ENCODE data around the gene CELF4.
"Not testable (repeated sequence)": the region's sequence is repeated elsewhere in the genome, so short reads cannot be mapped to it uniquely, and the experiment has no call there.

The CELF4 gene

GRCh38 chr18:37489011-37489410 is 76.6 kb downstream of the CELF4 start:
- no peak for DNase-seq

GRCh38 chr18:37487400-37487867 is 78.2 kb downstream of the CELF4 start:
- no peak for DNase-seq

DNA sequence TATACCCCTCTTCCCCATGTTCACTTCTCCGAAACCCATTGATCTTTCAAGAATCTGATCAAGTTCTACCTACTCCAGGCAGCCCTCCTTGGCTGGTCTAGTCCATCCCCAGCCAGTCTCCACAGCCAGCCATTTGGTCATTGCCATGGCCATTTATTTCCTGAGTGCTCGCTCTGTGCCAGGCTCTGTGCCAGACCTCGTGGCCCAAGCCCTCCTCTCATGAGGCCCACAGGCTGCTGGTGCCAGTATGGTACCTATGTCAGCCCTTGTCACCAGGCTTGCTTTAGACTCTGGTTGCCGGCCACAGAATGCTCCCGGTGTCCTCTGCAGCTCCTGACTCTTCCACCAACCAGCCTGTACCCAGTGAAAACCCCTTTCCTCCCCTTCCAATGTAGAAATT is 78.8 kb downstream of the CELF4 start:
- DNase-seq: no peak

GRCh38 chr18:37484983-37485834 is 80.4 kb downstream of the CELF4 start:
- DNase-seq: peak; percentile 26

GRCh38 chr18:37483984-37484819 is 81.4 kb downstream of the CELF4 start:
- DNase-seq: no peak

DNA sequence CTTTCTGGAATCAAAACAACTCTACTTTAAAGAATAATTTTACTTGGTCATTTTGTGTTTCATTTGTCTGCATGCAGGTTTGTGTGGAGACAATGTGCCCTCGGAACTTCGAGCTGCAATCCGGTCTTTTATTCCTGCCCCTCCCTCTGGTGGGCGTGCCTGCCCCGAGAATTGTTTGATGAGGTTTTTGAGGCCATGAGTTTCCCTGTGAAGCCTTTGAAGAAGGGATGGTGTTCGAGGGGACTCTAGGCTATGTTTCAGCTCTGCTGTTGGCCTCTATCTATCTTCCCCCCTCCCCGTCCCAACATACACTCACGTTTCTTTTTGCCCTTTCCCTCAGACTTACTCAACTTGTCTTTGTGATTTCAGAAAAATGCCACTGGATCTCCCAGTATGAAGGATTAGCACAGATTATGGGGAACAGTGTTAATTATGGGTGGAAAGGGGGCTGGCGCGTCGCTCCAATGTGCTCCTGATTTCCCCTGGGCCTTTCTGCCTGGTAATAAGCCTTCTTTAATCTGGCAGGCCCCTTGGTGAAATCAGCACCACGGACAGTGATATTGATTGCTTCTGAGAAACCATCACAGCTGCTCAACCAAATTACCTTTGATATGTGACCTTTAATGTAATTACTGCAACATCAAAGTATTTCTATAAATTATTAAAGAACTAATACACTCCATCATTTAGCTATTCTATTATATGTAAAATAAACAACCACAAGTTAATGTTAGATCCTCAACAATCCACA is 82.2 kb downstream of the CELF4 start:
- peak; percentile 6 for DNase-seq

DNA sequence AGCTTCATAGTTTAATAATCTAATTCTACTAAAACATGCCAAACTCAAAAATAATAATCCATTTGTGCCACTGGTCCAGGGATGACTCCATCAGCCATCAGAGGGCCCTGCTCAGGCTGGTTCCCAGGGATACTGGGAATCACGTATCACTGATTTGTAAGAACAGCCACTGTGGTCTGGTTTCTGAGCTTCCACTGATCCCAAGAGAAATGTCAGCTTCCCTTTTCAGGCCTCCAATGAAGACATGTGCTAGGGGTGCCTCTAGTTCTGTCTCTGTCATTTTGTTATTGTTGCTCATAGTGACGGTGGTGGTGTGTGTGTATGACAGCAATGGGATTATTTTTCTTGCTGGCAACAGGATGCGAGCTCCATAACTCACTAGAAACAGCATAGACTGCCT is 83.2 kb downstream of the CELF4 start:
- DNase-seq: no peak

DNA sequence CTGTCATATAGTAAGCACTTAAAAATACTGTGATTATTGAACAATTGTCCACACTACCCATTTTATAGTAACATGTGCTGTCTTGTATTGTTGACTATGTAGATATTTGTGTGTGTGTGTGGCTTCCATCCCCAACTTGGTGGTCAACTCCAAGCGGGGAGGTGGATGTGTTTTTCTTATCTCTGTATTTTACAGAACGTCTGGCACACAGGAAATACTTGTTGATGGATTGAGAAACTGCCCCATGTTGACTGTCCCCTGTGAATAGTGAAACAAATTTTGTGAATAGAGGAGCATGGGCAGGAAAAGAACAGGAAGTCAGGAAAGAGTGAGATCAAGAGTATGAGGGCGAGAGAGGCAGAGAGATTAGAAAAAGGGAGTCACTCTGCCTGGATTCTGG is 83.6 kb downstream of the CELF4 start:
- no peak for DNase-seq

GRCh38 chr18:37481491-37481890 is 84.1 kb downstream of the CELF4 start:
- peak; percentile 1 for DNase-seq

- DNase-seq: no peak
Observed at GRCh38 chr18:37481072-37481471, 84.5 kb downstream of the CELF4 start.

GRCh38 chr18:37476611-37477295 is 88.8 kb downstream of the CELF4 start:
- no peak for DNase-seq

DNA sequence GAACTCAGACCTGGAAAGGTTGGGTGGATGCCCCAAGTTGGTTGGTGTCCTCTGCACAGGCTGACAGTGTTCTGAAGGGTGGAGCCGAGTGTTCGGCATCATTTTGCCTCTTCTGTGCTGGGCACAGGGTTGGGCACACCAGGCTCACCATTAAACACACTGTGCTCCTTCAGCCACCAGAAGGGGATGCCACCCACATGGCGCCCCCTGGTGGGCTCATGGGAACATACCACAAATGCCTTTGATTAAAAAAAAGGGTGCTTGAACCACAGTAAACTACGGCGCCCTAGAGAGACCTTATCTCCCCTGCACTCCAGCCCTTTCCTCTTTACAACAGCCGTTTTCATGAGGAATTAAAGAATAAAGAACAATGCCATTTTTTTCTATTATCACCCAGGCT is 89.4 kb downstream of the CELF4 start:
- DNase-seq: peak; percentile 41

GRCh38 chr18:37473195-37473840 is 92.3 kb downstream of the CELF4 start:
- no peak for DNase-seq

- no peak for DNase-seq
Observed at GRCh38 chr18:37471637-37472036, 94.0 kb downstream of the CELF4 start.

GRCh38 chr18:37470986-37471385 is 94.6 kb downstream of the CELF4 start:
- DNase-seq: no peak

GRCh38 chr18:37467002-37467662 is 98.5 kb downstream of the CELF4 start:
- no peak for DNase-seq

- DNase-seq: no peak
Observed at GRCh38 chr18:37465958-37466357, 99.6 kb downstream of the CELF4 start.

DNA sequence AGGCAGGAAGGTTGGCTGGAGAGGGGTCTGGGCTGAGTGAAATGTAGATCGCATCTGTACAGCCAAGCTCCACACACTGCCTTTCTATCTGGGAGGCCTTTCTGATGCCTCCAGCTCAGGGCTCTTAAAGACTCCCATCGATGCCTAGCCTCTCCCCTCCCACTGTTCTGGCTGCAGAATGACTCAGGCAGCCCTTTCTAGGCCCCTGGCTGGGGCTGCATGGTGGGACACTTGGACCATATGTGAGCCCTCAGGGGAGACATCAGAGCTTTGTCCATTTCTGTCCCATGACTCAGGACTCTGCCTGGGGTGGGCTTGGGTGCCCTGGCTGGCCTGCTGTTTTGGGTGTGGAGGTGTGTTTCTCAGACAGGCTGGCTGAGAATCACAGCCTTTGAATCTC is 101.3 kb downstream of the CELF4 start:
- peak; percentile 37 for DNase-seq

DNA sequence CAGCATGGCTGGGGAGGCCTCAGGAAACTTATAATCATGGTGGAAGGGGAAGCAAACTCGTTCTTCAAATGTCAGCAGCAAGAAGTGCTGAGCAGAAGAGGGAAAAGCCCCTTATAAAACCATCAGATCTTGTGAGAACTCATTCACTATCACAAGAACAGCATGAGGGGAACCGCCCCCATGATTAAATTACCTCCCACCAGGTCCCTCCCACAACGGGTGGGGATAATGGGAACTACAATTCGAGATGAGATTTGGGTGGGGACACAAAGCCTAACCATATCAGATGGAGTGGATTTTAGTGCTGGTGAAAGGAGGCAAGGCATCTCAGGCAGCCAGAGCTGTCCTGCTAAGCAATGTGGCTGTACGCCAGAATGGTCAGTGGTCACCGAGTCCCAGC is 104.3 kb downstream of the CELF4 start:
- DNase-seq: not testable (repeated sequence)

GRCh38 chr18:37460604-37461003 is 105.0 kb downstream of the CELF4 start:
- no peak for DNase-seq

GRCh38 chr18:37458697-37459096 is 106.9 kb downstream of the CELF4 start:
- no peak for DNase-seq
